Stimulated activated CD4-positive, alpha-beta T cell treated with anti-CD3 and anti-CD28 coated beads, Interleukin-1b, Interleukin-23, amount 100 ng/mL, for 48 hours (primary cell): ENCODE results near the gene ITGB3BP.

ENCODE experiments used
- DNase-seq: peaks from one replicate; pipeline ENCODE4 v3.0.0-alpha.2; 2020

Gene ITGB3BP

GRCh38 chr1:63413394-63413793 lies 109.6 kb downstream of the ITGB3BP start:
- no peak for DNase-seq

DNA sequence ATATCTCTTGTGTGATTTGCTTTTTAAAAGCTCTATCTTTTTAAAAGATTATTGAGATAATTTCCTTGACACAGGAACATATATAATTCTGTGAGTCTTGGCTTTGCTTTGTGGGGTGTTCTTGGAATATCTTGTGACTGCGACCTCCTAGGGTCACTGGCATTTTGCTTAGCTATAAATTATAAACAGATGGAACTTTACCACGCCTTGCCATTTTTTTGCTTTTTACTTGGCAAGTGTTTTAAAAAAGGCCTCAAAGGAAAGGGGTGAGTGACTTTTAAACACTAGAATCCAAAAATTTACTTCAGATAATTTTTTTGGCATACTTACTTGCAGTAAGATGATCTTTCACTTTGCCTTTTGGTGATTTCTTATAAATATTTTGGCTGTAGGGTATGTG lies 112.0 kb downstream of the ITGB3BP start:
- no peak for DNase-seq

GRCh38 chr1:63408331-63408730 lies 114.7 kb downstream of the ITGB3BP start:
- no peak for DNase-seq

DNA sequence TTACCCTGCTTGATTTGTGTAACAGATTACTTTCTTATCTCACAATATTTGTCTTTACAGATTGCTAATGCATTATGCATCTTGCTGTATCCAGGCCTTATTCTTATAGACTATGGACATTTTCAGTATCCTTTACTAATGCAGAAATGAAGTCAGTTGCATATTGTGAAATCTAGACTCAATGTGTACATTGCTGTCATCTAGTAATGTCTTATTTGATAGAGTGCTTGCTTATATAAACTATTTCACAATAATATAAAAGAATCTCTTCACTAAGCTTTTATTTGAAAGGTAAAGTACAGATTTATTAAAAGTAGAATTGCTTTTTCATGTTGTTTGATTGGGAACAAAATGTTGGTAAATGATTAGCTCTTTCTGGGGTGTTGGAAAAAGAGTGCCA lies 116.0 kb downstream of the ITGB3BP start:
- no peak for DNase-seq

DNA sequence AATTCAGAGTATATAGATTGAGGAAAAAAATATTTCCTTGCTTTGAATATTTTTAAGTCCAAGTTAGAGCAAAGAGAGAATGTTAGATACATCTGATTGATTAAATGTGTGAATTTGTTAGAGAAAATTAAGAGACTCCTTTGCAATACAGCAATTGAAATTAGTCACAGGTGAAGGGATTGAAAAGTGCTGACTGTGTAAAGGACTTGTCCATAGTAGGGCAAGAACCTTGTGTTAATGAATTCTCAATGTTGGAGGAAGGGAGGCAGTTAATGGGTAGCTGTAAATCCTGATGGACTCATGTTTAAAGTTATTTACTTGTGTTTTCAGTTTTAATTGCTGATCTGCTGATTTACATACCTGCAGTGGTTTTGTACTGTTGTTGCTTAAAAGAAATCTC lies 117.0 kb downstream of the ITGB3BP start:
- DNase-seq, result no peak

DNA sequence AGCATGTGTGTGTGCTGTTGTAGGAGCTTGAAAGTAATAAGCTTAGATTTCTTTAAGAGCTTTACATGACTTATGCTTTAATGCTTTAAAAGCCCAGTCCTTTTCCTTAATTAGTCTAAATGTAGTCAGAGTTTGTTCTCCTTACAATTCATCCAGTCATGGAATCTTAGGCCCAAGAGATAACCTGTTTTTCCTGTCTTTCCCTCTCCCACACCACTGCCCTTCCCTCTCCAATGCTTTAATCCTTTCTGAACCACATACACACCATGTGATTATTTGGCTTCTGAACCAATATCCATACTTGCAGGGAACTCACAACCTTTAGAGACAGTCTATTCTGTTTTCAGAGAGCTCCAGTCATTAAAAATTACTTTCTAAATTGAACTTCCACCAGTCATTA lies 118.0 kb downstream of the ITGB3BP start:
- DNase-seq, result no peak

GRCh38 chr1:63403386-63403785 lies 119.6 kb downstream of the ITGB3BP start:
- DNase-seq, result no peak

- DNase-seq, result no peak
Observed at GRCh38 chr1:63401945-63402344, 121.1 kb downstream of the ITGB3BP start.
